Activated T-cell treated with anti-CD3 and anti-CD28 coated beads, Interleukin-2, amount 50 U/mL, for 24 hours (primary cell): ENCODE results near the gene PPP1CC.

Experiments
- DNase-seq: peaks from one replicate; pipeline ENCODE4 v3.0.0-alpha.2; 2020
- H3K27ac Mint-ChIP-seq: 2 replicates; pipeline ENCODE4 v1.8.0; 2020; ENCODE audit warnings: mild to moderate bottlenecking, mixed read lengths
- H3K27me3 Mint-ChIP-seq: 2 replicates; pipeline ENCODE4 v1.8.0; 2020; ENCODE audit warnings: mixed read lengths
- H3K36me3 Mint-ChIP-seq: 2 replicates; pipeline ENCODE4 v1.8.0; 2020; ENCODE audit warnings: low read depth, mixed read lengths
- H3K4me1 Mint-ChIP-seq: 2 replicates; pipeline ENCODE4 v1.8.0; 2020; ENCODE audit warnings: low read depth, mixed read lengths
- H3K4me3 Mint-ChIP-seq: 2 replicates; pipeline ENCODE4 v1.8.0; 2020; ENCODE audit warnings: mild to moderate bottlenecking, moderate library complexity, mixed read lengths
- H3K9me3 Mint-ChIP-seq: 2 replicates; pipeline ENCODE4 v1.8.0; 2020; ENCODE audit warnings: mixed read lengths

PPP1CC gene

DNA sequence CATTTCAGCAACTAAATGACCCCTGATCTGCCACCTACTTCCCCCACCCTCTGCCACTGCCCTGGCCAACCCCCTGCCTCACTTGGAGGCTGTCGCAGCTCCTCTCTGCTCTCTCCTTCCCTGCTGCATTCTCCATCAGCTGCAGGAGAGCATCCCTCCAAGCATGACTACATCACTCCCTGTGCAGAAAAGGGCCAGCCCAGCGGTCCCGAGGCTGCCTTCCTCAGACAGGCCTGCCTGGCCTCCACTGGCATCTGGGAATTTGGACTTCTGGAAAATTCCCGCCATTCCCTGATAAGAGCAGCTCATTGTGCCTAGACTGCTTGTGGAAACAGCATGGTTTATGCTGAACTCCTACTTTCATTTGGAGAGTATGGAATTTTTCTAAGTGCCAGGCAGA lies 66.5 kb downstream of the PPP1CC start:
- Mint-ChIP-seq H3K27me3 (no peaks in the 10 kb centered on the region), H3K4me1 (peaks cover 23% of the 10 kb centered on the region), H3K27ac (peak overlapping the region; percentile 37), H3K9me3 (peaks cover 3% of the 10 kb centered on the region), H3K4me3 (no peak overlapping the region), H3K36me3 (peaks cover 8% of the 10 kb centered on the region)
- DNase-seq, result no peak

GRCh38 chr12:110670161-110670701 lies 72.5 kb downstream of the PPP1CC start:
- H3K9me3 Mint-ChIP-seq, result peaks cover 6% of the 10 kb centered on the region
- no peaks in the 10 kb centered on the region for H3K27me3 Mint-ChIP-seq
- H3K36me3 Mint-ChIP-seq, result peaks cover 12% of the 10 kb centered on the region
- H3K27ac Mint-ChIP-seq, result peak overlapping the region; percentile 92
- H3K4me3 Mint-ChIP-seq, result peak overlapping the region; percentile 48
- peak; percentile 43 for DNase-seq
- peaks cover 29% of the 10 kb centered on the region for H3K4me1 Mint-ChIP-seq
